OCI-LY1 (cell line): ENCODE data around the gene SMIM14.

Source experiments
- EZH2 ChIP-seq: fragments of 200-600 bp; sonication (generic), shearing (Covaris generic); IDR thresholded peaks from 2 replicates; pipeline ENCODE4 v1.8.0; 2017; ENCODE audit warnings: borderline replicate concordance, mixed run types, mild to moderate bottlenecking, antibody characterized with exemption, low read length, moderate library complexity, mixed read lengths
- TF ChIP-seq, protein P1 (sequence below): fragments of 200-600 bp; sonication (generic), shearing (Covaris generic); IDR thresholded peaks from 2 replicates; pipeline ENCODE4 v1.5.1; 2017; ENCODE audit warnings: mild to moderate bottlenecking, antibody characterized with exemption, low read length, moderate library complexity, mixed read lengths

DNA sequence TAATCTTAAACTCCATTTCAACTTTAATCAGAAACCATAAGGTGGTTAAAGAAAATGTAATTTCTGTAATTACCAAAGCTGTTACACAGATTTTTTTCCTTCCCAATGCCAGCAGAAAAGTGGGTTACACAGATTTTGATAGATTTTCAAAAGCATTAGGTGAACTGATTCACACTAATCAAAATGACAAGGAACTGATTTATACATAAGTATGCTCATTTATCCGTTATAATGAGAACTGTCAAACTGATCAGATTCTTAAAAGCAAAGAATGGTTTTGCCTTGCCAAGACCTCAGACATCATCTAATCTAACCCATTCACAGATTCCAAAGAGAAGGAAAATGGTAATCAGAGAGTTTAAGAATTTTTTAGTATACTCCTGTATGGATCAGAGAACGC is 116.6 kb downstream of the SMIM14 start:
- TF ChIP-seq, protein P1, sequence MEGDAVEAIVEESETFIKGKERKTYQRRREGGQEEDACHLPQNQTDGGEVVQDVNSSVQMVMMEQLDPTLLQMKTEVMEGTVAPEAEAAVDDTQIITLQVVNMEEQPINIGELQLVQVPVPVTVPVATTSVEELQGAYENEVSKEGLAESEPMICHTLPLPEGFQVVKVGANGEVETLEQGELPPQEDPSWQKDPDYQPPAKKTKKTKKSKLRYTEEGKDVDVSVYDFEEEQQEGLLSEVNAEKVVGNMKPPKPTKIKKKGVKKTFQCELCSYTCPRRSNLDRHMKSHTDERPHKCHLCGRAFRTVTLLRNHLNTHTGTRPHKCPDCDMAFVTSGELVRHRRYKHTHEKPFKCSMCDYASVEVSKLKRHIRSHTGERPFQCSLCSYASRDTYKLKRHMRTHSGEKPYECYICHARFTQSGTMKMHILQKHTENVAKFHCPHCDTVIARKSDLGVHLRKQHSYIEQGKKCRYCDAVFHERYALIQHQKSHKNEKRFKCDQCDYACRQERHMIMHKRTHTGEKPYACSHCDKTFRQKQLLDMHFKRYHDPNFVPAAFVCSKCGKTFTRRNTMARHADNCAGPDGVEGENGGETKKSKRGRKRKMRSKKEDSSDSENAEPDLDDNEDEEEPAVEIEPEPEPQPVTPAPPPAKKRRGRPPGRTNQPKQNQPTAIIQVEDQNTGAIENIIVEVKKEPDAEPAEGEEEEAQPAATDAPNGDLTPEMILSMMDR: no peak
- no peak for TF ChIP-seq EZH2
